OCI-LY3 (cell line): ENCODE measurements around the gene HOXA3.

Experiments used
- H2AFZ ChIP-seq: fragments of 200-600, 300-600 bp; shearing (Covaris generic); 2 replicates; pipeline ENCODE4 v1.6.0; 2014; ENCODE audit warnings: antibody characterized with exemption, low read depth, low read length
- H3K27ac ChIP-seq: fragments of 200-600, 300-600 bp; sonication (generic); 2 replicates; pipeline ENCODE4 v1.5.1; 2014; ENCODE audit warnings: mild to moderate bottlenecking, low read length, moderate library complexity, mixed read lengths
- H3K27me3 ChIP-seq: fragments of 200-600, 300-600 bp; sonication (generic); 2 replicates; pipeline ENCODE4 v1.6.1; 2014; ENCODE audit warnings: low read depth, low read length, mixed read lengths
- H3K36me3 ChIP-seq: fragments of 200-600, 300-600 bp; sonication (generic); replicated peaks from 2 replicates; pipeline ENCODE3; 2014; ENCODE audit warnings: low read depth, low read length, mixed read lengths
- H3K4me1 ChIP-seq: fragments of 300-600, 200-600 bp; sonication (generic); 2 replicates; pipeline ENCODE4 v1.6.1; 2014; ENCODE audit warnings: low read length, mixed read lengths
- H3K4me2 ChIP-seq: fragments of 200-600, 300-600 bp; sonication (generic); 2 replicates; pipeline ENCODE4 v1.6.1; 2014; ENCODE audit warnings: low read length, mixed read lengths
- H3K4me3 ChIP-seq: fragments of 300-600, 200-600 bp; sonication (generic); 2 replicates; pipeline ENCODE4 v1.5.1; 2014; ENCODE audit warnings: antibody characterized with exemption, mild to moderate bottlenecking, low read length, moderate library complexity
- H3K79me2 ChIP-seq: fragments of 300-600, 200-600 bp; shearing (Covaris generic); 2 replicates; pipeline ENCODE4 v1.6.1; 2014; ENCODE audit warnings: mild to moderate bottlenecking, low read length, mixed read lengths
- H3K9ac ChIP-seq: fragments of 300-600, 200-600 bp; shearing (Covaris generic); 2 replicates; pipeline ENCODE4 v1.6.0; 2014; ENCODE audit warnings: mild to moderate bottlenecking, low read length, moderate library complexity
- H3K9me3 ChIP-seq: fragments of 200-600, 300-600 bp; shearing (Covaris generic); 2 replicates; pipeline ENCODE4 v1.6.1; 2014; ENCODE audit warnings: low read length, mixed read lengths; ENCODE audit not compliant: insufficient read depth
- H4K20me1 ChIP-seq: fragments of 200-600, 300-600 bp; sonication (generic); 2 replicates; pipeline ENCODE4 v1.6.1; 2016; ENCODE audit warnings: low read length, mixed read lengths; ENCODE audit not compliant: insufficient read depth
- EZH2phosphoT487 ChIP-seq: fragments of 200-600 bp; shearing (Covaris generic); IDR thresholded peaks from 2 replicates; pipeline ENCODE4 v1.6.1; 2018; ENCODE audit warnings: antibody characterized with exemption, mixed run types, low read depth
- TF ChIP-seq, protein P1 (sequence below): fragments of 200-600, 300-600 bp; sonication (generic); IDR thresholded peaks from 2 replicates; pipeline ENCODE4 v1.5.1; 2014; ENCODE audit warnings: antibody characterized with exemption, low read length, low read depth

Gene HOXA3

DNA sequence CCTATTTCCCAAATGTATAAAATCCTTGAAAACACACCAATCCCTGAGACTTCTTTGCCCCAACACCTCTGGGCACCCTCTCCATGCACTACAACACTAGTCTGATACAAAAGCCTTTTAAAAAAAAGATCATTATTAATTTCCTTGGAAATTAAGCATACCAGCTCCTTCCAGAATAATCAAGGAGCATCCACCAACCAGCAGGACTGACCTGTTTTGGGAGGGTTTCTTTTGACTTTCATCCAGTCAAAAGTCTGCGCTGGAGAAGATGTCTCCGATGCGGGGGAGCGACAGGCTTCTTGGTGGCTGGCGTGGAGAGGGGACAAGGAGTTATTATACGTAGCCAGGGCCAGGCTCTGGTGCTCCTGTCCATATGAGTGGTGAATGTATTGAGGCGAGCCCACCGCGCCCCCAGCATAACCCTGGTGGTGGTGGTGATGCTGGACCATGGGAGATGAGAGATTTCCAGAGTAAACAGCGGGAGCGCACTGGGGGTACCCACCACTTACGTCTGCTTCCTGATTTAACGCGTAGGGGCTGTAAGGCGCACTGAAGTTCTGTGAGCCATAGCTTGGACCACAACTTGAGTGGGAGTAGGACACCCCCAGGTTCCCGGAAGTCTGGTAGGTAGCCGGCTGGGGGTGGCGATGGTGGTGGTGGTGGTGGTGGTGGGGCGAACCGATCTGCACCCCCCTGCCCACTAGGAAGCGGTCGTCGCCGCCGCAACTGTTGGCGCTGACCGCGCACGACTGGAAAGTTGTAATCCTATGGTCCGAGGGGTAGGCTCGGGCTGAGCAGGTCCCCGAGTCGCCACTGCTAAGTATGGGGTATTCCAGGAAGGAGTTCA lies 57.1 kb downstream of the HOXA3 start:
- Histone ChIP-seq H3K27ac (peak overlapping the region; percentile 48), H3K9ac (peak overlapping the region; percentile 86), H3K79me2 (peaks cover 19% of the 10 kb centered on the region), H3K4me3 (peak overlapping the region; percentile 99), H3K36me3 (no peaks in the 10 kb centered on the region), H3K27me3 (no peaks in the 10 kb centered on the region), H3K4me2 (peak overlapping the region; percentile 98), H3K9me3 (no peaks in the 10 kb centered on the region), H2AFZ (peak overlapping the region; percentile 92), H3K4me1 (peaks cover 20% of the 10 kb centered on the region), H4K20me1 (no peaks in the 10 kb centered on the region)
- TF ChIP-seq EZH2phosphoT487, result no peak
- TF ChIP-seq, protein P1, sequence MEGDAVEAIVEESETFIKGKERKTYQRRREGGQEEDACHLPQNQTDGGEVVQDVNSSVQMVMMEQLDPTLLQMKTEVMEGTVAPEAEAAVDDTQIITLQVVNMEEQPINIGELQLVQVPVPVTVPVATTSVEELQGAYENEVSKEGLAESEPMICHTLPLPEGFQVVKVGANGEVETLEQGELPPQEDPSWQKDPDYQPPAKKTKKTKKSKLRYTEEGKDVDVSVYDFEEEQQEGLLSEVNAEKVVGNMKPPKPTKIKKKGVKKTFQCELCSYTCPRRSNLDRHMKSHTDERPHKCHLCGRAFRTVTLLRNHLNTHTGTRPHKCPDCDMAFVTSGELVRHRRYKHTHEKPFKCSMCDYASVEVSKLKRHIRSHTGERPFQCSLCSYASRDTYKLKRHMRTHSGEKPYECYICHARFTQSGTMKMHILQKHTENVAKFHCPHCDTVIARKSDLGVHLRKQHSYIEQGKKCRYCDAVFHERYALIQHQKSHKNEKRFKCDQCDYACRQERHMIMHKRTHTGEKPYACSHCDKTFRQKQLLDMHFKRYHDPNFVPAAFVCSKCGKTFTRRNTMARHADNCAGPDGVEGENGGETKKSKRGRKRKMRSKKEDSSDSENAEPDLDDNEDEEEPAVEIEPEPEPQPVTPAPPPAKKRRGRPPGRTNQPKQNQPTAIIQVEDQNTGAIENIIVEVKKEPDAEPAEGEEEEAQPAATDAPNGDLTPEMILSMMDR, result no peak

DNA sequence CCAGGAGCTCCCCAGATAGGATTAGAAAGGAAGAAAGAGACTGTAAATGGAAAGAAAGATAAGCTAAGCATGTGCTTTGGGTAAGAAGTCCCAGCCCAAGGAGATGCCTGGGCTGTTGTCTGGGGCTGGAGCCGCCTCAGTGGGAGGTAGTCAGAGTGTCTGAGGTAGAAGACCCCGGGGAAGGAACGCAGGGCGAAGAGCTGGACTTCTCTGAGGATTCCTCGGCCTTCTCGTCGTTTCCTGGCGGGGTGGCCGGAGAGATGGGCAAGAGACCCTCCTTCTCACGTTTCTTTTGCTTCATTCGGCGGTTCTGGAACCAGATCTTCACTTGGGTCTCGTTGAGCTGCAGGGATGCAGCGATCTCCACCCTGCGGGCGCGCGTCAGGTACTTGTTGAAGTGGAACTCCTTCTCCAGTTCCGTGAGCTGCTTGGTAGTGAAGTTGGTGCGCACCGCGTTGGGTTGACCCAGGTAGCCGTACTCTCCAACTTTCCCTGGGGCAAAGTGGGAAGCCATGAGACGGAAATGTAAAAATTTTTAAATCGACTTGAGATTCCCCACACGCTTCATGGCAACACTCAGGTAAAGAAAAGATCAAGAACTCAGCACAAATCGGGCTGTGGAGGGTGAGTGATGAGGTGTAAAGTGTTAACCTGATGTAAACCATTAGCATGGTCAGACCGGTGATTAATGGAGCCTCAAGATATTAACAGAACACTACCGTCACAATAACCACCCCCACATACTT lies 57.9 kb downstream of the HOXA3 start:
- Histone ChIP-seq H3K4me1 (peaks cover 15% of the 10 kb centered on the region), H3K27ac (no peak overlapping the region), H3K4me3 (no peak overlapping the region; the same call in 1 of the 2 replicates), H3K9ac (no peak overlapping the region), H2AFZ (no peak overlapping the region), H3K36me3 (no peaks in the 10 kb centered on the region), H3K9me3 (no peaks in the 10 kb centered on the region), H4K20me1 (no peaks in the 10 kb centered on the region), H3K27me3 (no peaks in the 10 kb centered on the region), H3K79me2 (peaks cover 19% of the 10 kb centered on the region), H3K4me2 (peak overlapping the region; percentile 98; the same call in 1 of the 2 replicates)
- no peak for TF ChIP-seq EZH2phosphoT487
- TF ChIP-seq, protein P1, result no peak

DNA sequence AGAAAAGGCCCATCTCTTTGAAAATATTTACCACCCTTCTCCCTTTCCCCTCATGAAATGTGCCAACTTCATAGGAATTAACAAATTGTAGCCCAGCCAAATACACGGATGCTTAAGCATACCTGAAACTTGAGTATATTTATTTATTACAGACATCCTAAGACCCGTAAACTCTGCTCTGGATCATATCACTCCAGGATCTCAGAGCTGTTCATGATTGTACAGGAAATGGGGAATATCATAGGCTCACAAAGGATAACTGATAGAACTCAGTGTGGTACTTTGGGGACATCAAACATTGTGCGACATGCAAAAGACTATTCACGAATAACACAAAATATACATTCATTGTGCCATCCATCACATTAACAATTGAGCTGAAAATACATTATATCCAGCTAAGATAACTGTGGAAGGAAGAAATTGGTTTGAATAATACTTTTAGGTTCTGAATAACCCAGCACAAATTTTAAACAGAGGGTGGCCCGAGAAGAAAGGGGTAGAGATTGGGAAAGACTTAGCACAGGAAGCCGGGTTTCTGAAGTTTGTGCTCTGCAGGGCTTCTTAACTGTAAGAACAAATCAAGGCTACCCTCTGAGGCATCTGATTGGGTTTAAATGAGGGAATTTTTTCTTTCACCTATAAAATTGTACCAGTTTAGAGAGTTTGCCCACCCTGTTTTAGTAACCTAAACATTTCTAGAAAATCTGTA lies 59.0 kb downstream of the HOXA3 start:
- Histone ChIP-seq H3K9ac (no peak overlapping the region), H3K36me3 (no peaks in the 10 kb centered on the region), H3K4me2 (no peak overlapping the region), H2AFZ (no peak overlapping the region), H3K27me3 (no peaks in the 10 kb centered on the region), H3K4me1 (peaks cover 11% of the 10 kb centered on the region), H4K20me1 (no peaks in the 10 kb centered on the region), H3K27ac (no peak overlapping the region), H3K9me3 (no peaks in the 10 kb centered on the region), H3K79me2 (peaks cover 19% of the 10 kb centered on the region), H3K4me3 (no peak overlapping the region)
- TF ChIP-seq EZH2phosphoT487, result no peak
- TF ChIP-seq, protein P1, result no peak

DNA sequence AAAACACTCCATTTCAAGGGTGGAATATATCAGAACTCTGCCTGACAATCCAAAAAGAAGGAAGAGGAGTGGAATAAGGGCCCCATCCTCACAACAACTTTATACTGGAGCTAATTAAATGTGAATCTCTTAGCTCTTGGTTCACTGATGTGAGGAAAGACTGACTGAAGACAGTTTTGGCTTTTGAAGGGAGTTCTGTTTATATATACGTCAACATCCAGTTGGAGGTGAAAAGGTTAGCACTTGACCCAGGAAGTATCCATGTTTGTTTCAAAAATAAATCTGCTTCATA lies 59.6 kb downstream of the HOXA3 start:
- H3K36me3 ChIP-seq, result no peaks in the 10 kb centered on the region
- no peak for TF ChIP-seq EZH2phosphoT487
- TF ChIP-seq, protein P1, result no peak
- no peak overlapping the region for H3K4me2 ChIP-seq
- H4K20me1 ChIP-seq, result no peaks in the 10 kb centered on the region
- H2AFZ ChIP-seq, result no peak overlapping the region
- peaks cover 16% of the 10 kb centered on the region for H3K79me2 ChIP-seq
- no peak overlapping the region for H3K27ac ChIP-seq
- H3K27me3 ChIP-seq, result no peaks in the 10 kb centered on the region
- no peak overlapping the region for H3K9ac ChIP-seq
- peaks cover 11% of the 10 kb centered on the region for H3K4me1 ChIP-seq
- H3K4me3 ChIP-seq, result no peak overlapping the region
- no peaks in the 10 kb centered on the region for H3K9me3 ChIP-seq
